Small intestine (tissue), 7 donors: Measurements from ENCODE around the gene SIGLEC7. TPM values are rescaled to one million over a fixed set of nuclear protein-coding genes. Genes with fewer than 3 reads are reported as not detected.

Experiments used
- DNase-seq, 2 donors: peaks; one replicate each; pipeline versions ENCODE4 v3.0.0 to v3.0.0-alpha.2; 2013
- FAIRE-seq: peaks from 2 replicates; lab custom pipeline; 2012; peaks lifted over from hg19 to GRCh38; lab: Jason Lieb, UNC
- H3K27ac ChIP-seq, 3 donors: one replicate each; pipeline ENCODE4 v1.5.1; 2013; ENCODE audit warnings: low read length in 2 of 3, mild to moderate bottlenecking in 2 of 3, control low read depth in 1 of 3, inconsistent platforms in 1 of 3, low read depth in 1 of 3, moderate library complexity in 1 of 3
- H3K27me3 ChIP-seq, 3 donors: one replicate each; pipeline ENCODE4 v1.6.1; 2013; ENCODE audit warnings: low read length in 3 of 3, inconsistent platforms in 1 of 3; ENCODE audit not compliant: control insufficient read depth in 3 of 3, insufficient read depth in 3 of 3
- H3K36me3 ChIP-seq, 3 donors: one replicate each; pipeline ENCODE4 v1.6.1; 2013; ENCODE audit warnings: low read length in 3 of 3, inconsistent platforms in 1 of 3, low read depth in 1 of 3, mild to moderate bottlenecking in 1 of 3, moderate library complexity in 1 of 3; ENCODE audit not compliant: control insufficient read depth in 3 of 3, insufficient read depth in 2 of 3
- H3K4me1 ChIP-seq, 3 donors: one replicate each; pipeline ENCODE4 v1.6.1; 2013; ENCODE audit warnings: low read length in 2 of 3, inconsistent platforms in 1 of 3, low read depth in 1 of 3, mild to moderate bottlenecking in 1 of 3, moderate library complexity in 1 of 3; ENCODE audit not compliant: control insufficient read depth in 3 of 3, insufficient read depth in 2 of 3
- H3K4me3 ChIP-seq, 3 donors: one replicate each; pipeline ENCODE4 v1.5.1; 2013; ENCODE audit warnings: low read length in 3 of 3, control low read depth in 1 of 3, inconsistent platforms in 1 of 3, low read depth in 1 of 3, mild to moderate bottlenecking in 1 of 3, moderate library complexity in 1 of 3
- H3K9me3 ChIP-seq, 2 donors: one replicate each; pipeline ENCODE4 v1.6.1; 2013; ENCODE audit warnings: low read depth in 1 of 2, low read length in 1 of 2; ENCODE audit not compliant: control insufficient read depth in 2 of 2, insufficient read depth in 1 of 2
- WGBS, 3 donors: extraction: QIAGEN DNeasy Blood & Tissue Kit; methylation state at CpG; one replicate each; pipeline ENCODE4 v1.1.7; 2013; 5-methylcytosine and 5-hydroxymethylcytosine counted together
- polyA plus RNA-seq, 4 donors: library from polyadenylated mRNA; stranded (reverse) in 3 of 4; unstranded in 1 of 4; fragments of 200-250 nt in 3 of 4; fragments of 120-200 nt in 1 of 4; gene quantifications; one replicate each; pipeline versions ENCODE4 v1.2.1 to v1.2.3, GENCODE V29; 2013
- donor health status: healthy with polysubstance abuse.
- donor health status: control.
- donor health status: control.
- donor health status: Bipolar disorder and iron deficiency.
- donor health status: healthy.

SIGLEC7 gene
- polyA plus RNA-seq, 4 donors, result 0.45 to 1.9 (median 1.3) TPM

DNA sequence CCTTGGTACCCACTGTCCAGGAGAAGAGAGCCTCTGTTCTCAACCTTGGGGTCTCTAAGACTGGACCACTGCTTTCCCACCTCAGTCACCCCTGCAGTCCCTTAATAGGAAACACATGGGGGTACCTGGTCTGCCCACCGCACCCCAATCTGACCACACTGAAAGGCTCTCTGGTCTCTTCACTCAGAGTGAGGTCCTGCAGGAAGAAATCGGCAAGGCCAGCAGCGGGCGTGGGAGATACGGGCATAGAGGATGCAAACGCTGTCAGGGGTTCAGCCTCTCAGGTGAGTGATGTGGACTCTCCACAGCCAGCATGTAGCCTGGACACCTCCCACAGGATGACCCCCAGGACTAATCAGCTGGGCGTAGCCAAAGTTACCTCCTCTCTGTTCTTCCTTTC lies 13.9 kb upstream of the SIGLEC7 start:
- WGBS, 3 donors, result 81 to 84% (median 84%) methylated on average over 7 of the region's 7 CpGs
- DNase-seq (no peak), FAIRE-seq (no peak)
- Histone ChIP-seq H3K4me3 (no peak overlapping the region), H3K27ac (peak overlapping the region in 2 of 3 donors; percentile 20 to 38), H3K4me1 (peaks cover 0 to 7% (median 0%) of the 10 kb centered on the region in 3 donors), H3K9me3 (no peaks in the 10 kb centered on the region), H3K36me3 (no peaks in the 10 kb centered on the region), H3K27me3 (no peaks in the 10 kb centered on the region)

DNA sequence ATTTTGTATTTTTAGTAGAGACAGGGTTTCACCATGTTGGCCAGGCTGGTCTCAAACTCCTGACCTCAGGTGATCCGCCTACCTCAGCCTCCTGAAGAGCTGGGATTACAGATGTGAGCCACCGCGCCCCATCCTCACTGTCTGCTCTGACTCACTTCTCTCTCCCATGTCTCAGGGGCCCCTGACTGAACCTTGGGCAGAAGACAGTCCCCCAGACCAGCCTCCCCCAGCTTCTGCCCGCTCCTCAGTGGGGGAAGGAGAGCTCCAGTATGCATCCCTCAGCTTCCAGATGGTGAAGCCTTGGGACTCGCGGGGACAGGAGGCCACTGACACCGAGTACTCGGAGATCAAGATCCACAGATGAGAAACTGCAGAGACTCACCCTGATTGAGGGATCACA lies 12.4 kb upstream of the SIGLEC7 start:
- H3K27me3 ChIP-seq, result no peaks in the 10 kb centered on the region
- WGBS, 3 donors, result 84 to 87% (median 84%) methylated on average over 8 of the region's 8 CpGs
- H3K27ac ChIP-seq, result no peak overlapping the region
- no peak overlapping the region for H3K4me3 ChIP-seq
- DNase-seq (no peak), FAIRE-seq (no peak)
- no peaks in the 10 kb centered on the region for H3K9me3 ChIP-seq
- H3K36me3 ChIP-seq, result no peaks in the 10 kb centered on the region
- H3K4me1 ChIP-seq, result peaks cover 0 to 7% (median 0%) of the 10 kb centered on the region in 3 donors

DNA sequence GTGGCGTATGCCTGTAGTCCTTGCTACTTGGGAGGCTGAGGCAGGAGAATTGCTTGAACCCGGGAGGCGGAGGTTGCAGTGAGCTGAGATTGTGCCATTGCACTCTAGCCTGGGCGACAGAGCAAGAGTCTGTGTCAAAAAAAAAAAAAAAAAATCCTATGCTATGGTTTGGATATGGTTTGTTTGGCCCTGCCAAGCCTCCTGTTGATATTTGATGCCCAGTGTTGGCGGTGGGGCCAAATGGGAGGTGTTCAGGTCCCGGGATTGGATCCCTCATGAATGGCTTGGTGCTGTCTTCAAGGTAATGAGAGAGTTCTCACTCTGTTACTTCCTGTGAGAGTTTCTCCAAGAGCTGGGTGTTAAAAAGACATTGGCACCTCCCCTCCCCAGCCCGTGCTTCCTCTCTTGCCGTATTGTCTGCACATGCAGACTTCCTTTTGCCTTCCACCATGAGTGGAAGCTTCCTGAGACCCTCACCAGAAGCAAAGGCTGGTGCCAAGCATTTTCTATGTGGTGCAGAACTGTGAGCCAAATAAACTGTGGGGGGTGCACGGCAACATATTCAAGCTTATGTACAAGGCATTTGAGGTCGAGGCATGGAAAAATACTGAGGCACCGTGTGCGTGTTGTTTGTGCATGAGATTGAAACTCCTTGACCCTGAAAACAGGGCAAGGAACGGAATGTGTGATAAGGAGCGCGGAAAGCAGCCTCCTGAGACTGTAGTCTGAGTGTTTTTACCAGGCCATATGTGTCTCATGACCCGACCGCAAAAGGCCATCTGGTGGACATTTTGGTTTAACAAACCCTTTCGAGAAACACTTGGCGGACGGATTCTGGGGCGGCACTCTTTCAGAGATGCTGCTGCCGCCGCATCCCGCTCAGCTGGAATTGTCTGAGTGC lies 10.1 kb upstream of the SIGLEC7 start:
- DNase-seq, result peak; percentile 6 to 41
- no peaks in the 10 kb centered on the region for H3K36me3 ChIP-seq
- no peaks in the 10 kb centered on the region for H3K9me3 ChIP-seq
- H3K4me1 ChIP-seq, result peaks cover 0 to 7% (median 0%) of the 10 kb centered on the region in 3 donors
- H3K4me3 ChIP-seq, result no peak overlapping the region
- no peak for FAIRE-seq
- H3K27me3 ChIP-seq, result no peaks in the 10 kb centered on the region
- peak overlapping the region in 2 of 3 donors; percentile 28 to 56 for H3K27ac ChIP-seq
- WGBS, 3 donors, result 43 to 59% (median 53%) methylated on average over 24 of the region's 24 CpGs

DNA sequence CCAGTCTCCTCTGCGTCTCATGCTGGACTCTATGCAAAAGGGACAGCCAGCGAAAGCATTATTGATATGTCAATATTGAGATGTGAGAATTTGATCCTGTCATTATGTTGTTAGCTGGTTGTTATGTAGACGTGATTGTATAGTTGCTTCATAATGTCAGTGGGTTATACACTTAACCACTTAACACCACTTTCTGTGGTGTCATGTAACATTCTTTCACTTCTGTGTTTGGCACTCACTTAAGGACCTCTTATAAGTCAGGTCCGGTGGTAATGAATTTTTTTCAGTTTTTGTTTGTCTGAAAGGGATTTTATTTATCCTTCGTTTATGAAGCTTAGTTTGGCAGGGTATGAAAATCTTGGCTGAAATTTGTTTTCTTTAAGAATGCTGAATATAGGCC lies 7.1 kb upstream of the SIGLEC7 start:
- Histone ChIP-seq H3K4me3 (no peak overlapping the region), H3K27me3 (no peaks in the 10 kb centered on the region), H3K9me3 (no peaks in the 10 kb centered on the region), H3K36me3 (no peaks in the 10 kb centered on the region), H3K4me1 (peaks cover 0 to 4% (median 0%) of the 10 kb centered on the region in 3 donors), H3K27ac (no peak overlapping the region)
- 73 to 79% (median 74%) methylated on average over 5 of the region's 5 CpGs for WGBS, 3 donors
- no peak for DNase-seq
- no peak for FAIRE-seq

DNA sequence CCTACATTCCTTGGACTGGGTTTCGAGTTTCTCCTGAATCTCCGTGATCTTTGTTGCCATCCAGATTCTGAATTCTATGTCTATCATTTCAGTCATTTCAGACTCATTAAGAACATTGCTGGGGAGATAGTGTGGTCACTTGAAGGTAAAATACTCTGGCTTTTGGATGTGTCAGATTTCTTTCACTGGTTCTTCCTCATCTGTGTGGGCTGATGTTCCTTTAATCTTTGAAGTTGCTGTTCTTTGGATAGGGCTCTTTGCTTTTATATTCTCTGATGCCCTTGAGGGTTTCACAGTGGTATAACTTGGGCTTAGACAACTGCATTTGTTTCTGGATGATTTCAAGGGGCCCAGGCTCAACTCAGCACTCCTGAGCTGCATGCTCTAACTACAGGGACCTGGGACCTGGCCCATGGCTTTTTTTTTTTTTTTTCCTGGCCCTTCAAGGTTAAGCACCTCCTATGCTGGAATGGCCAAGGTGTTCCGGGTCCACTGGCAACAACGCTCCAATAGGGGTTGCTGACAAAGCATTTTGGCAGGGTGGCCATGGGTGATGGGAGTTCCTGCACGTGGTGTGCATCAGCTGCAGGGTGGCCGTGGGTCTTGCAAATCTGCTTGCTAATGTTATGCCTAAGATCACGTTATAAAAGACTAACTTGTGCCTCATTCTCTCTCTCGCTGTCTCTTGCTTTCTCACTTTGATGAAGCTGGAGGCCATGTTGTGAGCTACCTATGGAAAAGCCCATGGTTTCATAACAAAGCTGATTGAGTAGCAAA lies 5.9 kb upstream of the SIGLEC7 start:
- FAIRE-seq, result no peak
- WGBS, 3 donors, result 72 to 80% (median 73%) methylated on average over 8 of the region's 8 CpGs

DNA sequence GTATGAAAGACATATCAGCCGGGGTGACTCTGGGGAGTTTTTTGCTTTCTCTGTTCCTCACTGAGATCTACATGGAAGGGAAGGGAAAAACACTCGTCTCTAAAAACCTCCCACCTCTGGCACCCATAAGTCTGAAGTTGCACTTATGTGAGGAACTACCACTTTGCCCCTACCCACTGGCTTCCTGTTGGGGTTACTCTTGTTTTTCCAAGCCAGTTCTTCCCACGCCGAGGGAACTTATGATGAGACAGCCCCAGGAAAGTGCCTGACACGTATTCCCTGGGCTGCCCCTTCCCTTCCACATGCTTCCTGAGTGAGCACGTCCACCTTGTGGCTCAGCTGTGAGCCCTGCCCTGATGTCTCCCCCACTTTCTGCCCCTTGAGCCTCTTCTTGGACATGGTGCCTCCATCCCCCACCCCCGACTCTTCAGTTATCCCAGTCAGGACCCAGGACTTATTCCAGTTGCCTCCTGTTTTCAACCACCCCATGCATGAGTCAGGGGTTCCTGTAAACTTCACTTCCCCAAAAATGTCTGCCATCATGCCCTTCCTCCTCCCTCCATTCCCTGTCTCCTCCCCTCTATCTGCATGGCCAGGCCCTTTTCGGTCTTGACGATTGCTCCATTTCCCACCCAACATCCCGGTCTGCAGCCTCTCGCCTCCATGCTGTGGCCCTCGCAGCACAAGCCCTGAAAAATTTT lies 5.1 kb upstream of the SIGLEC7 start:
- 60 to 71% (median 63%) methylated on average over 12 of the region's 12 CpGs for WGBS, 3 donors
- DNase-seq, result no peak

More for the DNA sequence above, 5.9 kb upstream of the SIGLEC7 start:
- no peak overlapping the region for H3K27ac ChIP-seq
- H3K4me1 ChIP-seq, result peaks cover 0 to 4% (median 0%) of the 10 kb centered on the region in 3 donors
- no peaks in the 10 kb centered on the region for H3K36me3 ChIP-seq
- DNase-seq, result no peak
- H3K27me3 ChIP-seq, result no peaks in the 10 kb centered on the region
- H3K9me3 ChIP-seq, result no peaks in the 10 kb centered on the region
- no peak overlapping the region for H3K4me3 ChIP-seq

DNA sequence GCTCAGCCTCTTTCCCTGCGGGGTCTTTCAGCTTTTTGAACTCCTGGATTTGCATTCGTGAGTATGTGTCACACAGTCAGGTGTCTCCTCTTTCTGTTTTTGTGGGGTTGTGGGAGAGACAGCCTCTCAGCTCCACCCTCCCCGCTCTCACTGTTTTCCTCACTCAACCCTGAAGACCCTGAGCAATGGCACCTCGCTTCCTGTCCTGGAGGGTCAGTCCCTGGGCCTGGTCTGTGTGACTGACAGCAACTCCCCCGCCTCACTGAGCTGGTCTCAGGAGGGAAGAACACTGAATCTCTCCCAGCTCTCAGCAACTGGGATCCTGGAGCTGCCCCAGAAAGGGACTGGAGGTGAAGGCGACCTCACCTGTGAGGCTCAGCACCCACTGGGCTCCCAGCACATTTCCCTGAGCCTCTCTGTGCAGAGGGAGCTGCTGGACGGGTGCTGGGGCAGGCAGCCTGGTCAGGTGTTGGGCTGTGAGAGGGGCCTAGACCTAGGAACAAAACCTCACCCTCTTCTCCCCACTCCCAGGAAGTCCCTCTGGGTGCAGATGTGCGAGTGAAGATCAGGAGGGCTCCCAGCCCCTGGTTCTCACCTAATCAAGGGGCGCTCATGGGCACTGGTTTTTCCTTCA lies 4.2 kb upstream of the SIGLEC7 start:
- no peaks in the 10 kb centered on the region for H3K36me3 ChIP-seq
- peak overlapping the region in 1 of 3 donors; percentile 35 for H3K27ac ChIP-seq
- H3K9me3 ChIP-seq, result no peaks in the 10 kb centered on the region
- DNase-seq (no peak), FAIRE-seq (no peak)
- 62 to 77% (median 68%) methylated on average over 9 of the region's 9 CpGs for WGBS, 3 donors
- no peaks in the 10 kb centered on the region for H3K4me1 ChIP-seq
- no peaks in the 10 kb centered on the region for H3K27me3 ChIP-seq
- no peak overlapping the region for H3K4me3 ChIP-seq

More for the DNA sequence above, 5.1 kb upstream of the SIGLEC7 start:
- Histone ChIP-seq H3K36me3 (no peaks in the 10 kb centered on the region), H3K27ac (peak overlapping the region in 1 of 3 donors; percentile 71), H3K27me3 (no peaks in the 10 kb centered on the region), H3K4me1 (peaks cover 0 to 2% (median 0%) of the 10 kb centered on the region in 3 donors), H3K9me3 (no peaks in the 10 kb centered on the region), H3K4me3 (no peak overlapping the region)
- FAIRE-seq, result no peak
